K562 (cell line): ENCODE data around the gene PIGM. TPM values are rescaled to one million over a fixed set of nuclear protein-coding genes. Genes with fewer than 3 reads are reported as not detected.

ENCODE experiments used
- ADNP ChIP-seq: fragments of 200-800 bp; sonication (Bioruptor generic); IDR thresholded peaks from 2 replicates; pipeline ENCODE4 v1.6.1; 2016; ENCODE audit warnings: missing genetic modification characterization, missing compliant biosample characterization
- NFIC ChIP-seq: fragments of 450-650 bp; IDR thresholded peaks from 2 replicates; pipeline ENCODE4 v1.6.1; 2017; ENCODE audit warnings: mild to moderate bottlenecking, inconsistent platforms
- VEZF1 ChIP-seq: fragments of 200-800 bp; sonication (Bioruptor generic); IDR thresholded peaks from 2 replicates; pipeline ENCODE4 v1.6.1; 2017; ENCODE audit warnings: missing genetic modification characterization, missing compliant biosample characterization
- polyA plus RNA-seq, 8 experiments: library from polyadenylated mRNA; depleted of rRNA in 4 of 8; stranded (reverse) in 5 of 8; unstranded in 3 of 8; fragments of >200 nt; fragmentation: Nextera tagmentation in 2 of 8; fragmentation: Illumina TruSeq in 1 of 8; extraction: Ambion mirVana in 2 of 8; extraction: Trizol in 1 of 8; gene quantifications; 2 replicates each; pipeline versions ENCODE4 v1.2.1 to v1.2.3, GENCODE V29; 2011 to 2014; ENCODE audit warnings: inconsistent platforms in 1 of 8, missing spikeins in 1 of 8
- total RNA-seq, 7 experiments: library from RNA; depleted of rRNA in 6 of 7; stranded (reverse); fragments of >200 nt in 6 of 7; fragmentation: Illumina TruSeq in 2 of 7; extraction: Trizol in 2 of 7; gene quantifications; 2 replicates each; pipeline versions ENCODE4 v1.2.1 to v1.2.3, GENCODE V29; 2011 to 2021; ENCODE audit warnings: low replicate concordance in 1 of 7
- TF ChIP-seq, protein P1 (sequence below), 2 experiments: fragments of 450-650 bp in 1 of 2; IDR thresholded peaks; 2 replicates each; pipeline ENCODE4 v1.6.1; 2011 to 2017; ENCODE audit warnings: low read depth in 2 of 2, antibody characterized with exemption in 1 of 2, borderline replicate concordance in 1 of 2, low read length in 1 of 2, mild to moderate bottlenecking in 1 of 2, mixed read lengths in 1 of 2; ENCODE audit not compliant: control insufficient read depth in 1 of 2

The PIGM gene
- total and polyA plus RNA-seq, 9 of the 15 experiments (the other 6 are each of a cell fraction or from before 2014, with no cell fraction given) = 2.6 to 6.7 (median 4.3) TPM

- TF ChIP-seq, protein P1, sequence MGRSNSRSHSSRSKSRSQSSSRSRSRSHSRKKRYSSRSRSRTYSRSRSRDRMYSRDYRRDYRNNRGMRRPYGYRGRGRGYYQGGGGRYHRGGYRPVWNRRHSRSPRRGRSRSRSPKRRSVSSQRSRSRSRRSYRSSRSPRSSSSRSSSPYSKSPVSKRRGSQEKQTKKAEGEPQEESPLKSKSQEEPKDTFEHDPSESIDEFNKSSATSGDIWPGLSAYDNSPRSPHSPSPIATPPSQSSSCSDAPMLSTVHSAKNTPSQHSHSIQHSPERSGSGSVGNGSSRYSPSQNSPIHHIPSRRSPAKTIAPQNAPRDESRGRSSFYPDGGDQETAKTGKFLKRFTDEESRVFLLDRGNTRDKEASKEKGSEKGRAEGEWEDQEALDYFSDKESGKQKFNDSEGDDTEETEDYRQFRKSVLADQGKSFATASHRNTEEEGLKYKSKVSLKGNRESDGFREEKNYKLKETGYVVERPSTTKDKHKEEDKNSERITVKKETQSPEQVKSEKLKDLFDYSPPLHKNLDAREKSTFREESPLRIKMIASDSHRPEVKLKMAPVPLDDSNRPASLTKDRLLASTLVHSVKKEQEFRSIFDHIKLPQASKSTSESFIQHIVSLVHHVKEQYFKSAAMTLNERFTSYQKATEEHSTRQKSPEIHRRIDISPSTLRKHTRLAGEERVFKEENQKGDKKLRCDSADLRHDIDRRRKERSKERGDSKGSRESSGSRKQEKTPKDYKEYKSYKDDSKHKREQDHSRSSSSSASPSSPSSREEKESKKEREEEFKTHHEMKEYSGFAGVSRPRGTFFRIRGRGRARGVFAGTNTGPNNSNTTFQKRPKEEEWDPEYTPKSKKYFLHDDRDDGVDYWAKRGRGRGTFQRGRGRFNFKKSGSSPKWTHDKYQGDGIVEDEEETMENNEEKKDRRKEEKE (IDR thresholded peaks at IDR 0.05; ENCODE audit: borderline replicate concordance in 1 of 2, control insufficient read depth in 1 of 2, low read depth in 2 of 2, low read length in 1 of 2) = no peak
- peak; percentile 17; the same call in 1 of the 2 replicates for TF ChIP-seq NFIC
- TF ChIP-seq ADNP (tag) = no peak
- peak; percentile 69 for TF ChIP-seq VEZF1
Measured at GRCh38 chr1:160070243-160071163, 38.7 kb upstream of the PIGM start (continued).
